HepG2 (cell line): ENCODE results near the gene LBX2. TPM values are rescaled to one million over a fixed set of nuclear protein-coding genes. Genes with fewer than 3 reads are reported as not detected.

Source experiments
- AKAP8 ChIP-seq: sonication (generic); formaldehyde crosslinking; IDR thresholded peaks from 2 replicates; pipeline ENCODE4 v1.5.1; 2020; ENCODE audit warnings: mild to moderate bottlenecking, missing genetic modification reagents
- ASH2L ChIP-seq: fragments of 300-600, 200-600 bp; sonication (generic); IDR thresholded peaks from 2 replicates; pipeline ENCODE4 v1.7.0; 2017; ENCODE audit warnings: low read depth, mild to moderate bottlenecking, moderate library complexity, mixed read lengths, low read length; ENCODE audit not compliant: insufficient read length
- CHD2 ChIP-seq: IDR thresholded peaks from 2 replicates; pipeline ENCODE4 v1.6.1; 2011; ENCODE audit warnings: low read depth, low read length, improper control_type of control experiment
- ESRRA ChIP-seq: sonication (generic); formaldehyde crosslinking; IDR thresholded peaks from 2 replicates; pipeline ENCODE4 v1.5.1; 2020; ENCODE audit warnings: mild to moderate bottlenecking, low read depth, missing genetic modification reagents
- HDAC6 ChIP-seq: fragments of 200-600 bp; sonication (generic); IDR thresholded peaks from 2 replicates; pipeline ENCODE4 v1.7.0; 2017; ENCODE audit warnings: mild to moderate bottlenecking, antibody characterized with exemption, low read length, low read depth
- HIVEP1 ChIP-seq: sonication (generic); formaldehyde crosslinking; IDR thresholded peaks from 2 replicates; pipeline ENCODE4 v1.4.0; 2020; ENCODE audit warnings: mild to moderate bottlenecking, missing genetic modification reagents
- HNF1B ChIP-seq: sonication (generic); formaldehyde crosslinking; IDR thresholded peaks from 2 replicates; pipeline ENCODE4 v1.5.1; 2020; ENCODE audit warnings: mild to moderate bottlenecking, moderate library complexity, missing genetic modification reagents
- HOXD1 ChIP-seq: sonication (generic); formaldehyde crosslinking; IDR thresholded peaks from 2 replicates; pipeline ENCODE4 v1.5.0; 2020; ENCODE audit warnings: missing genetic modification reagents
- KLF12 ChIP-seq: sonication (generic); formaldehyde crosslinking; IDR thresholded peaks from 2 replicates; pipeline ENCODE4 v1.4.0; 2020; ENCODE audit warnings: missing genetic modification reagents, borderline replicate concordance
- MATR3 ChIP-seq: sonication (generic); formaldehyde crosslinking; IDR thresholded peaks from 2 replicates; pipeline ENCODE4 v1.4.0; 2020; ENCODE audit warnings: missing genetic modification reagents
- MIER2 ChIP-seq: IDR thresholded peaks from 2 replicates; pipeline ENCODE4 v1.6.1; 2016; ENCODE audit warnings: missing biosample characterization, missing genetic modification reagents
- MXD1 ChIP-seq: sonication (generic); formaldehyde crosslinking; IDR thresholded peaks from 2 replicates; pipeline ENCODE4 v1.4.0; 2020; ENCODE audit warnings: mild to moderate bottlenecking, missing genetic modification reagents
- NFIB ChIP-seq: sonication (generic); formaldehyde crosslinking; IDR thresholded peaks from 2 replicates; pipeline ENCODE4 v1.9.0; 2021; ENCODE audit warnings: missing genetic modification reagents, mild to moderate bottlenecking, borderline replicate concordance
- PTBP1 ChIP-seq: fragments of 200-400 bp; formaldehyde crosslinking; IDR thresholded peaks from 2 replicates; pipeline ENCODE4 v1.6.1; 2018; ENCODE audit warnings: low read length, low read depth; ENCODE audit not compliant: poor library complexity, severe bottlenecking
- RBFOX2 ChIP-seq: fragments of 200-400 bp; formaldehyde crosslinking; IDR thresholded peaks from 2 replicates; pipeline ENCODE4 v1.6.1; 2017; ENCODE audit warnings: low read depth, mild to moderate bottlenecking, low read length
- SRSF4 ChIP-seq: fragments of 200-400 bp; formaldehyde crosslinking; IDR thresholded peaks from one replicate; pipeline ENCODE4 v1.6.1; 2018; ENCODE audit warnings: mild to moderate bottlenecking, low read depth, low read length, moderate library complexity; ENCODE audit not compliant: poor library complexity, severe bottlenecking
- TBX3 ChIP-seq: fragments of 450-650 bp; IDR thresholded peaks from 2 replicates; pipeline ENCODE4 v1.6.1; 2017; ENCODE audit warnings: antibody characterized with exemption, mild to moderate bottlenecking, inconsistent platforms, borderline replicate concordance
- THAP11 ChIP-seq: IDR thresholded peaks from 2 replicates; pipeline ENCODE4 v1.6.1; 2016; ENCODE audit warnings: missing biosample characterization, missing genetic modification reagents
- TSC22D2 ChIP-seq: sonication (generic); formaldehyde crosslinking; IDR thresholded peaks from 2 replicates; pipeline ENCODE4 v1.5.1; 2020; ENCODE audit warnings: missing genetic modification reagents, mild to moderate bottlenecking, borderline replicate concordance
- YY1 ChIP-seq: IDR thresholded peaks from 2 replicates; pipeline ENCODE4 v1.6.1; 2011; ENCODE audit warnings: low read length, low read depth, moderate library complexity, mild to moderate bottlenecking; ENCODE audit not compliant: insufficient read depth, insufficient replicate concordance
- ZNF484 ChIP-seq: sonication (generic); formaldehyde crosslinking; IDR thresholded peaks from 2 replicates; pipeline ENCODE4 v1.5.1; 2020; ENCODE audit warnings: mild to moderate bottlenecking, low read depth, missing genetic modification reagents, borderline replicate concordance
- ZNF709 ChIP-seq: sonication (generic); formaldehyde crosslinking; IDR thresholded peaks from 2 replicates; pipeline ENCODE4 v1.5.0; 2020; ENCODE audit warnings: mild to moderate bottlenecking, missing genetic modification reagents
- ZUFSP ChIP-seq: sonication (generic); formaldehyde crosslinking; IDR thresholded peaks from 2 replicates; pipeline ENCODE4 v1.9.0; 2021; ENCODE audit warnings: missing genetic modification reagents, mild to moderate bottlenecking, borderline replicate concordance
- polyA plus RNA-seq, 8 experiments: library from polyadenylated mRNA; depleted of rRNA in 3 of 8; stranded (reverse) in 7 of 8; unstranded in 1 of 8; fragments of >200 nt; fragmentation: Illumina TruSeq in 4 of 8; extraction: Trizol in 4 of 8; gene quantifications; 2 replicates each; pipeline versions ENCODE4 v1.2.1 to v1.2.3, GENCODE V29; 2011 to 2016; ENCODE audit warnings: low read depth in 4 of 8, missing spikeins in 1 of 8, mixed read lengths in 1 of 8; ENCODE audit not compliant: insufficient read depth in 1 of 8
- total RNA-seq, 5 experiments: library from RNA; depleted of rRNA; stranded (reverse); fragments of >200 nt; fragmentation: Illumina TruSeq; extraction: Trizol; gene quantifications; 2 replicates each; pipeline ENCODE4 v1.2.3, GENCODE V29; 2016; ENCODE audit warnings: low read depth in 1 of 5
- TF ChIP-seq, protein P1 (sequence below): sonication (generic); formaldehyde crosslinking; IDR thresholded peaks from 2 replicates; pipeline ENCODE4 v1.4.0; 2020; ENCODE audit warnings: missing genetic modification reagents

LBX2 gene
- total and polyA plus RNA-seq, 2 of the 13 experiments (the other 11 are each of a cell fraction or from before 2014, with no cell fraction given) = 6.4 to 8.1 TPM

- TF ChIP-seq CHD2 (0 out of 2 replicates have a peak, but pooled peaks have one; percentile 60), HNF1B (CRISPR knock-in tag) (peak; percentile 98), MXD1 (CRISPR knock-in tag) (peak; percentile 91), YY1 (peak; percentile 100), PTBP1 (peak; percentile 86), KLF12 (CRISPR knock-in tag) (peak; percentile 100), NFIB (CRISPR knock-in tag) (no peak), HIVEP1 (peak; percentile 97), AKAP8 (no peak; the same call in 1 of the 2 replicates), ESRRA (peak; percentile 89), MATR3 (CRISPR knock-in tag) (no peak), ZNF709 (CRISPR knock-in tag) (peak; percentile 85), SRSF4 (no peak), TSC22D2 (peak; percentile 95), ZUFSP (CRISPR knock-in tag) (no peak), ASH2L (peak; percentile 98), TBX3 (peak; percentile 8; the same call in 1 of the 2 replicates), MIER2 (peak; percentile 87), HOXD1 (CRISPR knock-in tag) (no peak), THAP11 (CRISPR knock-in tag) (peak; percentile 98), RBFOX2 (no peak), ZNF484 (CRISPR knock-in tag) (no peak), HDAC6 (no peak)
- TF ChIP-seq, protein P1, sequence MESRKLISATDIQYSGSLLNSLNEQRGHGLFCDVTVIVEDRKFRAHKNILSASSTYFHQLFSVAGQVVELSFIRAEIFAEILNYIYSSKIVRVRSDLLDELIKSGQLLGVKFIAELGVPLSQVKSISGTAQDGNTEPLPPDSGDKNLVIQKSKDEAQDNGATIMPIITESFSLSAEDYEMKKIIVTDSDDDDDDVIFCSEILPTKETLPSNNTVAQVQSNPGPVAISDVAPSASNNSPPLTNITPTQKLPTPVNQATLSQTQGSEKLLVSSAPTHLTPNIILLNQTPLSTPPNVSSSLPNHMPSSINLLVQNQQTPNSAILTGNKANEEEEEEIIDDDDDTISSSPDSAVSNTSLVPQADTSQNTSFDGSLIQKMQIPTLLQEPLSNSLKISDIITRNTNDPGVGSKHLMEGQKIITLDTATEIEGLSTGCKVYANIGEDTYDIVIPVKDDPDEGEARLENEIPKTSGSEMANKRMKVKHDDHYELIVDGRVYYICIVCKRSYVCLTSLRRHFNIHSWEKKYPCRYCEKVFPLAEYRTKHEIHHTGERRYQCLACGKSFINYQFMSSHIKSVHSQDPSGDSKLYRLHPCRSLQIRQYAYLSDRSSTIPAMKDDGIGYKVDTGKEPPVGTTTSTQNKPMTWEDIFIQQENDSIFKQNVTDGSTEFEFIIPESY = peak; percentile 82
Observed at GRCh38 chr2:74454654-74455511, 44.5 kb downstream of the LBX2 start, which contains the start of gene INO80B (continued).
